Breast epithelium (tissue), 4 donors: ENCODE measurements around the gene KPNB1. TPM values are rescaled to one million over a fixed set of nuclear protein-coding genes. Genes with fewer than 3 reads are reported as not detected.

Experiments used
- DNase-seq, 2 donors: peaks; one replicate each; pipeline ENCODE4 v3.0.0-alpha.2; 2019; ENCODE audit warnings: low spot score in 2 of 2
- H3K27ac ChIP-seq, 2 donors: fragments of 200-600 bp; sonication (generic) in 1 of 2; one replicate each; pipeline ENCODE4 v1.5.1; 2016 to 2019; ENCODE audit warnings: mild to moderate bottlenecking in 1 of 2
- H3K27me3 ChIP-seq, 2 donors: fragments of 200-600 bp; sonication (generic) in 1 of 2; one replicate each; pipeline versions ENCODE4 v1.5.1 to v1.6.0; 2017 to 2019; ENCODE audit warnings: control low read depth in 1 of 2, mild to moderate bottlenecking in 1 of 2
- H3K36me3 ChIP-seq: fragments of 200-600 bp; one replicate; pipeline ENCODE4 v1.5.1; 2019
- H3K4me1 ChIP-seq, 2 donors: fragments of 200-600 bp; sonication (generic); one replicate each; pipeline ENCODE4 v1.5.1; 2016 to 2019; ENCODE audit warnings: control low read depth in 1 of 2
- H3K4me3 ChIP-seq, 3 donors: fragments of 200-600 bp; sonication (generic); 1 replicate in 2 of 3; 2 replicates in 1 of 3; pipeline ENCODE4 v1.5.1; 2016 to 2019; ENCODE audit warnings: mild to moderate bottlenecking in 3 of 3, moderate library complexity in 2 of 3
- H3K9me3 ChIP-seq, 2 donors: fragments of 200-600 bp; sonication (generic) in 1 of 2; one replicate each; pipeline ENCODE4 v1.5.1; 2016 to 2019; ENCODE audit warnings: control low read depth in 1 of 2
- CTCF ChIP-seq, 3 donors: fragments of 450-650 bp; IDR thresholded peaks; one replicate each; pipeline ENCODE4 v1.5.1; 2016 to 2017; ENCODE audit warnings: antibody characterized with exemption in 3 of 3, mild to moderate bottlenecking in 3 of 3, moderate library complexity in 3 of 3
- POLR2A ChIP-seq: fragments of 450-650 bp; IDR thresholded peaks from one replicate; pipeline ENCODE4 v1.6.1; 2016; ENCODE audit warnings: antibody characterized with exemption, mild to moderate bottlenecking, moderate library complexity
- POLR2AphosphoS5 ChIP-seq, 3 donors: sonication (generic); formaldehyde crosslinking; IDR thresholded peaks; one replicate each; pipeline ENCODE4 v1.6.1; 2017; ENCODE audit warnings: antibody characterized with exemption in 3 of 3
- intact Hi-C: fragments of 100-400 bp; cut with DNase I; formaldehyde crosslinking; loops from one replicate; pipeline ENCODE4 v1.15.1; 2023; ENCODE audit warnings: low total_unique reads
- total RNA-seq, 3 donors: library from RNA; depleted of rRNA; stranded (reverse); fragments of >200 nt; gene quantifications; one replicate each; pipeline ENCODE4 v1.1.0, GENCODE V29; 2016

KPNB1 gene
- total RNA-seq, 3 donors from 2014 or later, result 148 to 238 (median 189) TPM

- intact Hi-C loops, result no loop called here
- no peaks in the 10 kb centered on the region for H3K27me3 ChIP-seq
- no peaks in the 10 kb centered on the region for H3K36me3 ChIP-seq
- no peaks in the 10 kb centered on the region for H3K9me3 ChIP-seq
- H3K4me1 ChIP-seq, result no peaks in the 10 kb centered on the region
- TF ChIP-seq CTCF (IDR thresholded peaks at IDR 0.05), result no peak
- no peak for TF ChIP-seq POLR2A
- no peak for TF ChIP-seq POLR2AphosphoS5 (IDR thresholded peaks at IDR 0.05)
- no peak overlapping the region for H3K27ac ChIP-seq
- DNase-seq, result no peak
- H3K4me3 ChIP-seq, result no peak overlapping the region
Measured at GRCh38 chr17:47684025-47684424, 34.3 kb downstream of the KPNB1 start.

GRCh38 chr17:47684535-47685193 lies 34.9 kb downstream of the KPNB1 start:
- H3K4me1 ChIP-seq, result no peaks in the 10 kb centered on the region
- no peak for DNase-seq
- H3K4me3 ChIP-seq, result no peak overlapping the region
- peak overlapping the region in 1 of 2 donors; percentile 20 for H3K27ac ChIP-seq
- H3K36me3 ChIP-seq, result no peaks in the 10 kb centered on the region
- H3K27me3 ChIP-seq, result no peaks in the 10 kb centered on the region
- H3K9me3 ChIP-seq, result no peaks in the 10 kb centered on the region
- no peak for TF ChIP-seq CTCF (IDR thresholded peaks at IDR 0.05)
- no peak for TF ChIP-seq POLR2A
- TF ChIP-seq POLR2AphosphoS5 (IDR thresholded peaks at IDR 0.05), result no peak
- intact Hi-C loops, result no loop called here

GRCh38 chr17:47685556-47686275 lies 36.0 kb downstream of the KPNB1 start:
- TF ChIP-seq POLR2A (no peak), POLR2AphosphoS5 (IDR thresholded peaks at IDR 0.05) (no peak), CTCF (IDR thresholded peaks at IDR 0.05) (no peak)
- Histone ChIP-seq H3K27me3 (no peaks in the 10 kb centered on the region), H3K4me3 (no peak overlapping the region), H3K36me3 (no peaks in the 10 kb centered on the region), H3K27ac (peak overlapping the region in 1 of 2 donors; percentile 38), H3K4me1 (no peaks in the 10 kb centered on the region), H3K9me3 (no peaks in the 10 kb centered on the region)
- intact Hi-C loops, result no loop called here
- no peak for DNase-seq

GRCh38 chr17:47686276-47686635 lies 36.5 kb downstream of the KPNB1 start:
- no peak for DNase-seq
- H3K27me3 ChIP-seq, result no peaks in the 10 kb centered on the region
- no peaks in the 10 kb centered on the region for H3K36me3 ChIP-seq
- H3K4me1 ChIP-seq, result no peaks in the 10 kb centered on the region
- TF ChIP-seq POLR2AphosphoS5 (IDR thresholded peaks at IDR 0.05), result no peak
- intact Hi-C loops, result no loop called here
- no peaks in the 10 kb centered on the region for H3K9me3 ChIP-seq
- H3K27ac ChIP-seq, result peak overlapping the region in 1 of 2 donors; percentile 35
- no peak overlapping the region for H3K4me3 ChIP-seq

GRCh38 chr17:47686664-47687327 lies 37.1 kb downstream of the KPNB1 start:
- TF ChIP-seq CTCF (IDR thresholded peaks at IDR 0.05) (no peak), POLR2AphosphoS5 (IDR thresholded peaks at IDR 0.05) (no peak), POLR2A (no peak)
- Histone ChIP-seq H3K4me3 (no peak overlapping the region), H3K4me1 (no peaks in the 10 kb centered on the region), H3K36me3 (no peaks in the 10 kb centered on the region), H3K27ac (peak overlapping the region in 1 of 2 donors; percentile 35), H3K27me3 (no peaks in the 10 kb centered on the region), H3K9me3 (no peaks in the 10 kb centered on the region)
- DNase-seq, result no peak
- intact Hi-C loops, result no loop called here
